OCI-LY1 (cell line): ENCODE measurements around the gene CHCHD1.

Experiments
- CTCF ChIP-seq: fragments of 200-600 bp; sonication (generic), shearing (Covaris generic); IDR thresholded peaks from 2 replicates; pipeline ENCODE4 v1.5.1; 2017; ENCODE audit warnings: mild to moderate bottlenecking, antibody characterized with exemption, low read length, moderate library complexity, mixed read lengths
- EZH2 ChIP-seq: fragments of 200-600 bp; sonication (generic), shearing (Covaris generic); IDR thresholded peaks from 2 replicates; pipeline ENCODE4 v1.8.0; 2017; ENCODE audit warnings: borderline replicate concordance, mixed run types, mild to moderate bottlenecking, antibody characterized with exemption, low read length, moderate library complexity, mixed read lengths

GRCh38 chr10:73785721-73786511, 4.1 kb downstream of the CHCHD1 start:
- TF ChIP-seq EZH2 (no peak), CTCF (no peak; the same call in 1 of the 2 replicates)
